SK-N-MC (cell line): ENCODE measurements around the gene C1orf122.

ENCODE experiments used
- EZH2 ChIP-seq: fragments of 200-600 bp; sonication (generic); IDR thresholded peaks from one replicate; pipeline ENCODE4 v1.6.1; 2017; ENCODE audit warnings: antibody characterized with exemption
- POLR2AphosphoS5 ChIP-seq: IDR thresholded peaks from 2 replicates; pipeline ENCODE4 v1.6.1; 2012; ENCODE audit warnings: mild to moderate bottlenecking, low read depth, low read length, borderline replicate concordance

DNA sequence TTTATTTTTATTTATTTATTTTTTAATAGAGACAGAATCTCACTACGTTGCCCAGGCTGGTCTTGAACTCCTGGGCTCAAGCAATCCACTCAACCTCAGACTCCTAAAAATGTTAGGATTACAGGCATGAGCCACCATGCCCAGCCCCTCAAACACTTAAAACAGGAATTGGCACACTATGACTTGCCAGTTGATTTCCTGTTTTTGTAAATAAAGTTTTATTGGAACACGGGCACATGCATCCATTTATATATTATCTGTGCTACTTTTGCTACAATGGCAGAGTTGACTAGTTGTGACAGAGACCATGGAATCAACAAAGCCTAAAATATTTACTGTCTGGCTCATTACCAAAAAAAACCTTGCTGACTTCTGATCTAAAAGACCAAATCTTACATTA is 16.4 kb downstream of the C1orf122 start:
- TF ChIP-seq EZH2 (no peak), POLR2AphosphoS5 (no peak)
